Measurements from ENCODE around the gene CHMP2B.

Gene CHMP2B

GRCh38 chr3:87200060-87200647 is 27.0 kb upstream of the CHMP2B start:
- Histone ChIP-seq H3K27ac (no peak overlapping the region), H3K4me1 (no peaks in the 10 kb centered on the region), H3K36me3 (no peaks in the 10 kb centered on the region), H3K27me3 (no peaks in the 10 kb centered on the region), H3K4me3 (no peak overlapping the region), H3K9me3 (peaks cover 0 to 3% (median 0%) of the 10 kb centered on the region in 3 donors)
- no peak for DNase-seq
- TF ChIP-seq CTCF (IDR thresholded peaks at IDR 0.05) = no peak
- intact Hi-C loops (cut with DNase I; ENCODE audit: low total_unique reads) = no loop called here

GRCh38 chr3:87201727-87202126 is 25.4 kb upstream of the CHMP2B start:
- Histone ChIP-seq H3K27me3 (no peaks in the 10 kb centered on the region), H3K9me3 (no peaks in the 10 kb centered on the region), H3K4me3 (no peak overlapping the region), H3K36me3 (no peaks in the 10 kb centered on the region), H3K4me1 (no peaks in the 10 kb centered on the region), H3K27ac (no peak overlapping the region)
- no peak for DNase-seq
- intact Hi-C loops (cut with DNase I; ENCODE audit: low total_unique reads) = no loop called here
- no peak for TF ChIP-seq CTCF (IDR thresholded peaks at IDR 0.05)

GRCh38 chr3:87203809-87204208 is 23.3 kb upstream of the CHMP2B start:
- no peak for DNase-seq
- no peak for TF ChIP-seq CTCF (IDR thresholded peaks at IDR 0.05)
- intact Hi-C loops (cut with DNase I; ENCODE audit: low total_unique reads) = no loop called here
- no peaks in the 10 kb centered on the region for H3K36me3 ChIP-seq
- H3K27ac ChIP-seq = no peak overlapping the region
- H3K4me1 ChIP-seq = no peaks in the 10 kb centered on the region
- H3K4me3 ChIP-seq = no peak overlapping the region
- no peaks in the 10 kb centered on the region for H3K9me3 ChIP-seq
- peaks cover 0 to 2% of the 10 kb centered on the region in 2 donors for H3K27me3 ChIP-seq

GRCh38 chr3:87206070-87206469 is 21.0 kb upstream of the CHMP2B start:
- DNase-seq = no peak
- Histone ChIP-seq H3K4me3 (no peak overlapping the region), H3K9me3 (no peaks in the 10 kb centered on the region), H3K4me1 (no peaks in the 10 kb centered on the region), H3K27me3 (peaks cover 0 to 2% of the 10 kb centered on the region in 2 donors), H3K36me3 (no peaks in the 10 kb centered on the region), H3K27ac (no peak overlapping the region)
- intact Hi-C loops (cut with DNase I; ENCODE audit: low total_unique reads) = no loop called here
- no peak for TF ChIP-seq CTCF (IDR thresholded peaks at IDR 0.05)

GRCh38 chr3:87206635-87207034 is 20.5 kb upstream of the CHMP2B start:
- DNase-seq = no peak
- Histone ChIP-seq H3K27ac (no peak overlapping the region), H3K4me3 (no peak overlapping the region), H3K4me1 (no peaks in the 10 kb centered on the region), H3K9me3 (no peaks in the 10 kb centered on the region), H3K27me3 (peaks cover 0 to 2% of the 10 kb centered on the region in 2 donors), H3K36me3 (no peaks in the 10 kb centered on the region)
- intact Hi-C loops (cut with DNase I; ENCODE audit: low total_unique reads) = no loop called here
- TF ChIP-seq CTCF (IDR thresholded peaks at IDR 0.05) = no peak

GRCh38 chr3:87207460-87207859 is 19.6 kb upstream of the CHMP2B start:
- no peak for TF ChIP-seq CTCF (IDR thresholded peaks at IDR 0.05)
- intact Hi-C loops (cut with DNase I; ENCODE audit: low total_unique reads) = no loop called here
- peaks cover 0 to 2% of the 10 kb centered on the region in 2 donors for H3K27me3 ChIP-seq
- H3K4me3 ChIP-seq = no peak overlapping the region
- H3K36me3 ChIP-seq = no peaks in the 10 kb centered on the region
- no peak for DNase-seq
- H3K9me3 ChIP-seq = no peaks in the 10 kb centered on the region
- H3K27ac ChIP-seq = no peak overlapping the region
- no peaks in the 10 kb centered on the region for H3K4me1 ChIP-seq

Measured in tibial artery (tissue), 4 donors.